NCI-H345 (cell line): ENCODE data around the gene FRYL.
"Not testable (repeated sequence)": the region's sequence is repeated elsewhere in the genome, so short reads cannot be mapped to it uniquely, and the experiment has no call there.

Source experiments
- DNase-seq: peaks from one replicate; lab custom pipeline; 2025; lab: John Stamatoyannopoulos, UW

The FRYL gene

GRCh38 chr4:48664938-48665337 is 115.1 kb downstream of the FRYL start:
- no peak for DNase-seq

GRCh38 chr4:48661391-48661790 is 118.7 kb downstream of the FRYL start:
- DNase-seq = no peak

- DNase-seq = no peak
Measured at GRCh38 chr4:48660347-48660746, 119.7 kb downstream of the FRYL start.

- DNase-seq = no peak
Measured at GRCh38 chr4:48654015-48654664, 125.9 kb downstream of the FRYL start.

- DNase-seq = no peak
Measured at GRCh38 chr4:48653217-48654014, 126.7 kb downstream of the FRYL start.

GRCh38 chr4:48651914-48652313 is 128.2 kb downstream of the FRYL start:
- DNase-seq = no peak

GRCh38 chr4:48649505-48649904 is 130.6 kb downstream of the FRYL start:
- DNase-seq = no peak

GRCh38 chr4:48645225-48645794 is 134.8 kb downstream of the FRYL start:
- no peak for DNase-seq

GRCh38 chr4:48642421-48643374 is 137.4 kb downstream of the FRYL start:
- DNase-seq = no peak

- DNase-seq = no peak
Measured at GRCh38 chr4:48641401-48641800, 138.7 kb downstream of the FRYL start.

- no peak for DNase-seq
Measured at GRCh38 chr4:48640699-48641098, 139.4 kb downstream of the FRYL start.

GRCh38 chr4:48640225-48640624 is 139.9 kb downstream of the FRYL start:
- DNase-seq = no peak

GRCh38 chr4:48639807-48640206 is 140.3 kb downstream of the FRYL start:
- no peak for DNase-seq

- not testable (repeated sequence) for DNase-seq
Measured at GRCh38 chr4:48638586-48638985, 141.5 kb downstream of the FRYL start.

- no peak for DNase-seq
Measured at GRCh38 chr4:48636911-48637310, 143.2 kb downstream of the FRYL start.

GRCh38 chr4:48635980-48636379 is 144.1 kb downstream of the FRYL start:
- no peak for DNase-seq

GRCh38 chr4:48635310-48635709 is 144.8 kb downstream of the FRYL start:
- DNase-seq = no peak

GRCh38 chr4:48634688-48635308 is 145.3 kb downstream of the FRYL start:
- DNase-seq = no peak

- DNase-seq = no peak
Measured at GRCh38 chr4:48633657-48634056, 146.4 kb downstream of the FRYL start.

GRCh38 chr4:48629458-48629857 is 150.6 kb downstream of the FRYL start:
- no peak for DNase-seq

GRCh38 chr4:48623182-48623780 is 156.8 kb downstream of the FRYL start:
- DNase-seq = no peak
